ENCODE measurements around the gene KCTD1. TPM values are rescaled to one million over a fixed set of nuclear protein-coding genes. Genes with fewer than 3 reads are reported as not detected.
A peak's percentile ranks its signal among the peaks of the same experiment; 100 is the strongest.

KCTD1 gene
- total and polyA plus RNA-seq, 8 donors, result 12.1 to 21.7 (median 16.8) TPM

DNA sequence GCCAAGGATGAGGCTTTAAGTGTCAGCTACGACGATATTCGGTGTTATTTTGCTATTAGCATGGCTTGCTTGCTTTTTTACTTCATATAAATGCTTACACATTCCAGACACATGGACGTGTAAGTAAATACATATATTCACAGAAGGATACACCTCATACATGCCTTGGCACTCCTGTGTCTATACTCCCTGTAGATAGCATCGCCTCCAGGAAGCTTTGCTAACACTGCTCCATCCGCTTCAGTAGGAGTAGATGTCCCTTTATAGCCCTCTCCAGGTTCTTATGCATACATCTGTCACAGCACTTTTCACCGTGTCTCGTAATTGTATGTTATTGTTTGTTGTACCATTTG is 27.5 kb upstream of the KCTD1 start:
- no peak for DNase-seq
- H3K4me3 ChIP-seq, result peak overlapping the region in 1 of 2 donors; percentile 20
- H3K9me3 ChIP-seq, result no peaks in the 10 kb centered on the region
- H3K36me3 ChIP-seq, result no peaks in the 10 kb centered on the region
- H3K27ac ChIP-seq, result no peak overlapping the region
- peak; percentile 9 for ATAC-seq
- intact Hi-C loops (cut with DNase I), result no loop called here
- H3K4me1 ChIP-seq, result peaks cover 3 to 12% of the 10 kb centered on the region in 2 donors
- H3K27me3 ChIP-seq, result peaks cover 0 to 46% of the 10 kb centered on the region in 2 donors
- TF ChIP-seq CTCF (IDR thresholded peaks at IDR 0.05), result no peak

DNA sequence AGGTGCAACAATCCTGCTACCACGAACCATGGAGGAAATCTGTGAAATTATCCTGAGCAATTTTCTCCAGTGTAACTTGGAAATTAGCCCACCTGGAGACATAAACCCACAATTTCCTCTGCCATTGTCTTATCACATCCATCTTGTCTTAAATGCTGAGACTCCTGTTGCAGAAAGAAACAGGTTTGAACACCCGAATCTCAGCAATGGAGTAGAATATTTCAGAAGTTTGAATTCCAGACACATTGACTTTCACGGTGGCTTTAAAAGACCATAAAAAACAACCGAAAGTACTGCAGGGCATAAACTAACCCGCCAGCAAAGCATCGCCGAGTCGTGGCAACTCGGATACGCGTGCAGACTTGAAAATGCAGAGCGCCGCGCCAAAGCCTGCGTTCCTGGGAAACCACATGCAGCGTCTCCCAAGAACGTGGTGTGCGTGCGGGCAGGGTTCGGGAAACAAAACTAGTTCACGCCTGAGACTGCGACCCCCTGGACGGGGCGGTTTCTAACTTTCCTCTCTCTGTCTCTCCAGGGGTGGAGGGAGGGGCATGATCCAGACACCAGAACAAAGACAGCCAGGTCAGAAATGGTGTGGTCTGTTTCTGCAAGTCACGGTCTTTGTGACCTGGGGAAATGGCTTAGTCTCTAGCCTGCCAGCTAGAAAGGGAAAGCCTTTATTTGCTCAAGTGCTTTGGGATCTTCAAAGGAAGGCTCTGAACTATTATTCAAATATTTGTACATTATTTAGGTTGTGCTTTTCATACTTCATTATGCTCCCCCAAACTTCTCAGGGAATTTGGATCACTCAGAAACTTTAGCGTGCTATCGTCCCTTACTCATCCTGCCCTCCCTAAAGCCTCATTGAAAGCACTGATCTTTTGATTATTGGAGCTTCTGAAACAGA is 26.9 kb upstream of the KCTD1 start:
- Histone ChIP-seq H3K9me3 (no peaks in the 10 kb centered on the region), H3K4me3 (peak overlapping the region; percentile 20 to 23), H3K27ac (no peak overlapping the region), H3K4me1 (peaks cover 0 to 12% of the 10 kb centered on the region in 2 donors), H3K36me3 (no peaks in the 10 kb centered on the region), H3K27me3 (peaks cover 0 to 46% of the 10 kb centered on the region in 2 donors)
- ATAC-seq (peak; percentile 58), DNase-seq (peak; percentile 41 to 85 (median 58))
- no peak for TF ChIP-seq CTCF (IDR thresholded peaks at IDR 0.05)
- intact Hi-C loops (cut with DNase I), result no loop called here

- no peak overlapping the region for H3K27ac ChIP-seq
- H3K36me3 ChIP-seq, result no peaks in the 10 kb centered on the region
- intact Hi-C loops (cut with DNase I), result no loop called here
- TF ChIP-seq CTCF (IDR thresholded peaks at IDR 0.05), result no peak
- H3K9me3 ChIP-seq, result no peaks in the 10 kb centered on the region
- DNase-seq (no peak), ATAC-seq (peak; percentile 27)
- peaks cover 0 to under 1% of the 10 kb centered on the region in 2 donors for H3K27me3 ChIP-seq
- no peaks in the 10 kb centered on the region for H3K4me1 ChIP-seq
- no peak overlapping the region for H3K4me3 ChIP-seq
Observed at GRCh38 chr18:26568926-26569665, 20.7 kb upstream of the KCTD1 start.

DNA sequence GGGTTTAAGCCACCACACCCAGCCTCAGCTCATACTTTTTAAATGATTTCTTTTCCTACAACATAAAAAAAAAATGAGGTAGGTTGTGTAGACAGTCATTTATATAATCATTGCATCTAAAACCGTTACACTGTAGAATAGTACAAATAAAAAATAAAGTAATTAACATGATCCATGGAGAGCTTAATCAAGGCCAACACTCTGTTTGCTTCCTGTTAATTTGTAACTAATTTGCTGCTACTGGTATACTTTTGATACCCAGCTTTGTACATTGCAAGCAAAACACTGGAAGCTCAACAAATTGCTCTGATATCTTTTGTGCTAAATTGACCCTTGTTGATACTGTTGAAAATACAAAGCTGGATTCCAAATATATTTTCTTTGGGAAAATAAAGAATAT is 20.2 kb upstream of the KCTD1 start:
- ATAC-seq, result peak; percentile 24
- no peak for DNase-seq
- intact Hi-C loops (cut with DNase I), result no loop called here
- Histone ChIP-seq H3K9me3 (no peaks in the 10 kb centered on the region), H3K27me3 (no peaks in the 10 kb centered on the region), H3K4me1 (no peaks in the 10 kb centered on the region), H3K4me3 (no peak overlapping the region), H3K36me3 (no peaks in the 10 kb centered on the region), H3K27ac (no peak overlapping the region)
- no peak for TF ChIP-seq CTCF (IDR thresholded peaks at IDR 0.05)

Data from left lung (tissue), 10 donors.